Natural killer cell (primary cell): Measurements from ENCODE around the gene CCDC88A. TPM values are rescaled to one million over a fixed set of nuclear protein-coding genes. Genes with fewer than 3 reads are reported as not detected.
"Not testable (repeated sequence)": the region's sequence is repeated elsewhere in the genome, so short reads cannot be mapped to it uniquely, and the experiment has no call there.

Experiments
- ATAC-seq, 3 donors: fragments of 150-1000 bp in 2 of 3; fragments of 200-7000 bp in 1 of 3; cut with Tn5 transposase; 1 replicate in 1 of 3; 2 replicates in 2 of 3; pipeline ENCODE4 v1.10.0; 2021; ENCODE audit warnings: mild to moderate bottlenecking in 2 of 3, moderate library complexity in 2 of 3
- DNase-seq, 2 donors: peaks; one replicate each; pipeline versions ENCODE4 v3.0.0 to v3.0.0-alpha.2; 2013 to 2021; ENCODE audit warnings: mixed read lengths in 1 of 2
- H3K27ac ChIP-seq: one replicate; pipeline ENCODE4 v1.5.1; 2013; ENCODE audit warnings: mild to moderate bottlenecking, low read length
- H3K27me3 ChIP-seq: one replicate; pipeline ENCODE4 v1.6.1; 2013; ENCODE audit warnings: low read length; ENCODE audit not compliant: control insufficient read depth, insufficient read depth
- H3K36me3 ChIP-seq: one replicate; pipeline ENCODE4 v1.6.1; 2013; ENCODE audit warnings: low read length; ENCODE audit not compliant: control insufficient read depth, insufficient read depth
- H3K4me1 ChIP-seq: one replicate; pipeline ENCODE4 v1.6.1; 2013; ENCODE audit warnings: low read length; ENCODE audit not compliant: control insufficient read depth, insufficient read depth
- H3K4me3 ChIP-seq: one replicate; pipeline ENCODE4 v1.5.1; 2013; ENCODE audit warnings: low read length
- H3K9me3 ChIP-seq: one replicate; pipeline ENCODE4 v1.6.1; 2013; ENCODE audit warnings: low read length; ENCODE audit not compliant: control insufficient read depth, insufficient read depth
- H3K27ac Mint-ChIP-seq, 2 donors: one replicate each; pipeline ENCODE4 v1.8.0; 2022; ENCODE audit warnings: mild to moderate bottlenecking in 2 of 2, mixed read lengths in 2 of 2, moderate library complexity in 1 of 2
- H3K27me3 Mint-ChIP-seq, 2 donors: one replicate each; pipeline ENCODE4 v1.8.0; 2022; ENCODE audit warnings: low read depth in 2 of 2, mixed read lengths in 2 of 2
- H3K36me3 Mint-ChIP-seq: one replicate; pipeline ENCODE4 v1.8.0; 2022; ENCODE audit warnings: mixed read lengths
- H3K4me1 Mint-ChIP-seq, 2 donors: one replicate each; pipeline ENCODE4 v1.8.0; 2022; ENCODE audit warnings: mixed read lengths in 2 of 2
- H3K4me3 Mint-ChIP-seq: one replicate; pipeline ENCODE4 v1.8.0; 2022; ENCODE audit warnings: mild to moderate bottlenecking, moderate library complexity, mixed read lengths
- H3K9me3 Mint-ChIP-seq, 2 donors: one replicate each; pipeline ENCODE4 v1.8.0; 2022; ENCODE audit warnings: mixed read lengths in 2 of 2
- CTCF ChIP-seq: fragments of 200-600 bp; IDR thresholded peaks from one replicate; pipeline ENCODE4 v1.8.0; 2022; ENCODE audit warnings: antibody characterized with exemption
- WGBS: methylation state at CpG from one replicate; pipeline ENCODE4 v1.1.7; 2013; ENCODE audit warnings: missing lambda C conversion rate; ENCODE audit not compliant: insufficient coverage; 5-methylcytosine and 5-hydroxymethylcytosine counted together
- intact Hi-C: fragments of 100-400 bp; cut with micrococcal nuclease; formaldehyde crosslinking; loops from one replicate; pipeline ENCODE4 v1.14.2; 2022
- total RNA-seq, 4 donors: library from RNA; stranded (reverse); fragments of 120-200 nt in 1 of 4; gene quantifications; one replicate each; pipeline versions ENCODE4 v1.2.3 to v1.2.4, GENCODE V29; 2013 to 2022

CCDC88A gene
- total RNA-seq, 3 donors from 2014 or later (not counting 1 experiment from before 2014, with no cell fraction given) = 20.4 to 39.0 (median 26.4) TPM

- Histone ChIP-seq H3K36me3 (no peaks in the 10 kb centered on the region), H3K27me3 (no peaks in the 10 kb centered on the region), H3K4me1 (no peaks in the 10 kb centered on the region), H3K9me3 (no peaks in the 10 kb centered on the region), H3K27ac (no peak overlapping the region), H3K4me3 (no peak overlapping the region)
- no peak for ATAC-seq
- Mint-ChIP-seq H3K4me3 (no peak overlapping the region), H3K9me3 (no peaks in the 10 kb centered on the region), H3K4me1 (no peaks in the 10 kb centered on the region), H3K27ac (no peak overlapping the region), H3K27me3 (no peaks in the 10 kb centered on the region), H3K36me3 (no peaks in the 10 kb centered on the region)
- TF ChIP-seq CTCF = no peak
- 86% methylated on average over 1 of the region's 2 CpGs for WGBS
- no peak for DNase-seq
- intact Hi-C loops = no loop called here
Measured at GRCh38 chr2:55391155-55391554, 28.5 kb downstream of the CCDC88A start.

DNA sequence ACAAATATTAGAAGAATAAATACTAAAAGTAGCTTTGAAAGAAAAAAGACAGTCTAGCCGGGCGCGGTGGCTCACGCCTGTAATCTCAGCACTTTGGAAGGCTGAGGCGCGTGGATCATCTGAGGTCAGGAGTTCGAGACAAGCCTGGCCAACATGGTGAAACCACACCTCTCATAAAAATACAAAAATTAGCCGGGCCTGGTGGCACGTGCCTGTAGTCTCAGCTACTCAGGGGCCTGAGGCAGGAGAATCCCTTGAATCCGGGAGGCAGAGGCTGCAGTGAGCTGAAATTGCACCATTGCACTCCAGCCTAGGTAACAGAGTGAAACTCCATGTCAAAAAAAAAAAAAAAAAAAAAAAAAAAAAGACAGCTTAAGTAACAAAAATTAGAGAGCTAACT lies 34.1 kb downstream of the CCDC88A start:
- ATAC-seq, H3K9me3 Mint-ChIP-seq, H3K27ac ChIP-seq, intact Hi-C loops, H3K4me1 Mint-ChIP-seq, DNase-seq, H3K27me3 Mint-ChIP-seq, H3K36me3 Mint-ChIP-seq, H3K4me1 ChIP-seq, H3K4me3 ChIP-seq, H3K4me3 Mint-ChIP-seq, H3K36me3 ChIP-seq, H3K27ac Mint-ChIP-seq, H3K9me3 ChIP-seq, H3K27me3 ChIP-seq: not testable (repeated sequence)
- 98% methylated on average over 10 of the region's 10 CpGs for WGBS

- no peak for TF ChIP-seq CTCF
- Mint-ChIP-seq H3K4me1 (no peaks in the 10 kb centered on the region), H3K27ac (no peak overlapping the region), H3K9me3 (no peaks in the 10 kb centered on the region), H3K27me3 (no peaks in the 10 kb centered on the region), H3K36me3 (no peaks in the 10 kb centered on the region), H3K4me3 (no peak overlapping the region)
- no peak overlapping the region for H3K4me3 ChIP-seq
- no peaks in the 10 kb centered on the region for H3K4me1 ChIP-seq
- H3K27ac ChIP-seq = no peak overlapping the region
- H3K27me3 ChIP-seq = no peaks in the 10 kb centered on the region
- ATAC-seq (no peak), DNase-seq (no peak)
- WGBS = 94% methylated on average over 4 of the region's 4 CpGs
- intact Hi-C loops = no loop called here
- H3K9me3 ChIP-seq = no peaks in the 10 kb centered on the region
- H3K36me3 ChIP-seq = no peaks in the 10 kb centered on the region
Measured at GRCh38 chr2:55384786-55385185, 34.9 kb downstream of the CCDC88A start.

- Histone ChIP-seq H3K9me3 (no peaks in the 10 kb centered on the region), H3K4me1 (no peaks in the 10 kb centered on the region), H3K4me3 (no peak overlapping the region), H3K36me3 (peaks cover 2% of the 10 kb centered on the region), H3K27ac (no peak overlapping the region), H3K27me3 (no peaks in the 10 kb centered on the region)
- Mint-ChIP-seq H3K9me3 (no peaks in the 10 kb centered on the region), H3K27ac (no peak overlapping the region), H3K27me3 (no peaks in the 10 kb centered on the region), H3K4me1 (no peaks in the 10 kb centered on the region), H3K36me3 (no peaks in the 10 kb centered on the region), H3K4me3 (no peak overlapping the region)
- intact Hi-C loops = no loop called here
- TF ChIP-seq CTCF = no peak
- ATAC-seq = no peak
- no peak for DNase-seq
Measured at GRCh38 chr2:55371376-55371775, 48.3 kb downstream of the CCDC88A start.
